ENCODE data around the gene VWA8.

The VWA8 gene

DNA sequence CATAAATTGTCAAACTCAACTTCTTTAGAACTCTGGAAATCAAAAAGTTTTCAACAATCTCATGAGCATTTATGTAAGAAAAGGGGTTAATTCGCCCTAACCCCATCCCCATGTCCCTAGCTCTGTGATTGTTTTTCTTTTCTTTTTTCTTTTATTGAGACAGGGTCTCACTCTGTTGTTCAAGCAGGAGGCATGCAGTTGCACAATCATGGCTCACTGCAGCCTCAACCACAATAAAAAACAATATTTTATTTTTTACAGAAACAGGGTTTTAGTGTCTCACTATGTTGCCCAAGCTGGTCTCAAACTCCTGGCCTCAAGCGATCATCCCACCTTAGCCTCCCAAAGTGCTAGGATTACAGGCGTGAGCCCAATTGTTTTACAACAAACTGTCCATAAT is 16.7 kb downstream of the VWA8 start:
- Histone ChIP-seq H3K9me3 (ENCODE audit: control insufficient read depth in 2 of 2, low read length in 2 of 2) (peaks cover 5 to 7% of the 10 kb centered on the region in 2 donors), H3K9ac (ENCODE audit: low read length in 2 of 2) (no peak overlapping the region), H3K4me3 (ENCODE audit: low read length in 2 of 2) (no peak overlapping the region), H3K27ac (ENCODE audit: low read length) (no peak overlapping the region), H3K36me3 (ENCODE audit: control insufficient read depth in 2 of 2, insufficient read depth in 2 of 2, low read length in 2 of 2) (peaks cover 0 to 3% of the 10 kb centered on the region in 2 donors), H3K27me3 (ENCODE audit: control insufficient read depth in 1 of 2, insufficient read depth in 2 of 2, low read length in 2 of 2) (no peaks in the 10 kb centered on the region), H3K4me1 (ENCODE audit: control insufficient read depth, insufficient read depth, low read length) (peaks cover 2% of the 10 kb centered on the region)

DNA sequence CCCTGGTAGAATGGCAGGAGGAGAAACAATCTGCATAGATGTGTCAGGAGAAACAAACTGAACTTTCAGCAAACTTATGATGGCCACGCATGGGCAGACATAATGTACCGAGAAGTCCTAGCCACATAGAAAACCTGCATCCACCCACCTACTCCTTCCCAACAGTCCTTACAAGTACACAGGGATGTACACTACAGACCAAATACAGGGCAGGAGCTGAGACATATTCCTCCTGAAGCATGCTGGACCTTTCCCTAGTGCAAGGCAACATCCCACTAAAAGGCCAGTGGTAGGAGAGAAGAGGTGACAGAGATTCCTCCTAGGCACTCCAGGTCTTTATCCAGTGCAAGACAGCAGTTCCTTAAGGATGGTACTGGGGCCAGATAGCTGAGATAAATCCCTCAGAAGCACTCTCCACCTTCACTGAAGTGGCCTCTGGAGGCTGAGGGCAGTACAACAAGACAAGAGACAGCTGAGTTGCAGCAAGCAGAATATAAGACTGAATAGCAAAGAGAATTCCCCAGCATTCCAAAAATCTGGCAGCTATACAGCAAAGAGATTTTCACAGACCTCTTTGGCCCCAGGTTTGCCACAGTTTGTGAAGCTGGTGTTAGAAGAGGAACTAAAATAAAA is 18.3 kb downstream of the VWA8 start:
- Histone ChIP-seq H3K27ac (ENCODE audit: low read length) (no peak overlapping the region), H3K4me1 (ENCODE audit: control insufficient read depth, insufficient read depth, low read length) (peaks cover 2% of the 10 kb centered on the region), H3K36me3 (ENCODE audit: control insufficient read depth in 2 of 2, insufficient read depth in 2 of 2, low read length in 2 of 2) (peaks cover 0 to 3% of the 10 kb centered on the region in 2 donors), H3K27me3 (ENCODE audit: control insufficient read depth in 1 of 2, insufficient read depth in 2 of 2, low read length in 2 of 2) (no peaks in the 10 kb centered on the region), H3K9ac (ENCODE audit: low read length in 2 of 2) (no peak overlapping the region), H3K9me3 (ENCODE audit: control insufficient read depth in 2 of 2, low read length in 2 of 2) (peaks cover 5 to 7% of the 10 kb centered on the region in 2 donors), H3K4me3 (ENCODE audit: low read length in 2 of 2) (no peak overlapping the region)

DNA sequence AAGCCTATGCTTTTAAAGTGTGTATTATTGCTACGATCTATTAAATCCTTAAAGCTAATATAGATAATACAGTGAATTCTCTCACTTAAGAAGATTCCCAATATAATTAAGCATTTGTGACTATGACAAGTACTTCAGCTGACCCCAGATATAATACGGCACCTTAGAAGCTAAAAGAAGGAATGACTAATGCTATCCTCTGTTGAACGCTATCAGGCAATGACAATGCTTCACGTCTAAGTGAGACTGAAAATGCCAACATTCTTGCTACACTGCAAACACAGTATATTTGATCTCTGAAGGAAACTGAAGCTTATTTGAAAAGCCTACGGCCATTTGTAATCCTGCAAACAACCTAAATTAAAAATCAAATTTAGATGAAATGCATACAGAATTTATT is 19.7 kb downstream of the VWA8 start:
- Histone ChIP-seq H3K9me3 (ENCODE audit: control insufficient read depth in 2 of 2, low read length in 2 of 2) (peaks cover 0 to 4% of the 10 kb centered on the region in 2 donors), H3K4me3 (ENCODE audit: low read length in 2 of 2) (no peak overlapping the region), H3K27me3 (ENCODE audit: control insufficient read depth in 1 of 2, insufficient read depth in 2 of 2, low read length in 2 of 2) (no peaks in the 10 kb centered on the region), H3K36me3 (ENCODE audit: control insufficient read depth in 2 of 2, insufficient read depth in 2 of 2, low read length in 2 of 2) (no peaks in the 10 kb centered on the region), H3K4me1 (ENCODE audit: control insufficient read depth, insufficient read depth, low read length) (peaks cover 2% of the 10 kb centered on the region), H3K9ac (ENCODE audit: low read length in 2 of 2) (no peak overlapping the region), H3K27ac (ENCODE audit: low read length) (no peak overlapping the region)

DNA sequence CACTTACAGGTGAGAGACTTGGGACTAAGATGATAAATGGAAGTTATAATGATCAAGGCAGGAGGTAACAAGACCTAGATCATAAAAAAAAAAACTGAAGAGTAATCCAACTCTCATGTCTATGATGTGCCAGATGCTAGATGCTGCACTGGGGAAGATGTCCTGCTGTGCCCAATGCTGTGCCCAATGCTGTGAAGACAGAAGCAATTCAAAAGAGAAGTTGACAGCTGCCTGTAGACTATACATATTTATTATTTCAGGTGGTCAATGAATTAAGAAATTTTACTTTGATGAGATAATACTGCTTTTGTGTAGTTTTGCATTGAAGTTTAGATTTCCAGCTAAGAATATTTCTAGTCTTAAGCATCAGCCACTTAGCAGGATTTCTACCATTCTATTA is 21.5 kb downstream of the VWA8 start:
- Histone ChIP-seq H3K4me1 (ENCODE audit: control insufficient read depth, insufficient read depth, low read length) (peaks cover 2% of the 10 kb centered on the region), H3K36me3 (ENCODE audit: control insufficient read depth in 2 of 2, insufficient read depth in 2 of 2, low read length in 2 of 2) (no peaks in the 10 kb centered on the region), H3K27me3 (ENCODE audit: control insufficient read depth in 1 of 2, insufficient read depth in 2 of 2, low read length in 2 of 2) (no peaks in the 10 kb centered on the region), H3K9me3 (ENCODE audit: control insufficient read depth in 2 of 2, low read length in 2 of 2) (no peaks in the 10 kb centered on the region), H3K27ac (ENCODE audit: low read length) (no peak overlapping the region), H3K4me3 (ENCODE audit: low read length in 2 of 2) (no peak overlapping the region), H3K9ac (ENCODE audit: low read length in 2 of 2) (no peak overlapping the region)

DNA sequence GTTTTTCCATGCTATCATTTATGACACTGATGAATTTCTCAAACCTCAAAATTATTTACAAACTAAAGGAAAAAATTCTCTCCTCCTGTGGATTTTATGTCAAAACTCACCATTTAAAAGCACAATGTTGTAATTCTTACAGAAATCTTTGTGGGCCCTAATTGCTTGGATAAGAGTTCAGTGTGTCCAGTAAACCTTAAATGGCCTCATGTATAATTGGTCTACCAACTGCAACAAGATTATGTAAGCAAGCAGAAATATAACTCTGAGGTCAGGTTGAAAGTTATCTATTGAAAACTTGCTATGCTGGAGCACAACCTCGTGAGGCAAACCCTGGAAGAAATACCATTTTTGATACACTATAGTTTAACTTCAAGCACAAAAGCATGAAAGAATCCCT is 22.0 kb downstream of the VWA8 start:
- Histone ChIP-seq H3K36me3 (ENCODE audit: control insufficient read depth in 2 of 2, insufficient read depth in 2 of 2, low read length in 2 of 2) (no peaks in the 10 kb centered on the region), H3K4me3 (ENCODE audit: low read length in 2 of 2) (no peak overlapping the region), H3K9ac (ENCODE audit: low read length in 2 of 2) (no peak overlapping the region), H3K27me3 (ENCODE audit: control insufficient read depth in 1 of 2, insufficient read depth in 2 of 2, low read length in 2 of 2) (no peaks in the 10 kb centered on the region), H3K4me1 (ENCODE audit: control insufficient read depth, insufficient read depth, low read length) (peaks cover 2% of the 10 kb centered on the region), H3K27ac (ENCODE audit: low read length) (no peak overlapping the region), H3K9me3 (ENCODE audit: control insufficient read depth in 2 of 2, low read length in 2 of 2) (no peaks in the 10 kb centered on the region)

DNA sequence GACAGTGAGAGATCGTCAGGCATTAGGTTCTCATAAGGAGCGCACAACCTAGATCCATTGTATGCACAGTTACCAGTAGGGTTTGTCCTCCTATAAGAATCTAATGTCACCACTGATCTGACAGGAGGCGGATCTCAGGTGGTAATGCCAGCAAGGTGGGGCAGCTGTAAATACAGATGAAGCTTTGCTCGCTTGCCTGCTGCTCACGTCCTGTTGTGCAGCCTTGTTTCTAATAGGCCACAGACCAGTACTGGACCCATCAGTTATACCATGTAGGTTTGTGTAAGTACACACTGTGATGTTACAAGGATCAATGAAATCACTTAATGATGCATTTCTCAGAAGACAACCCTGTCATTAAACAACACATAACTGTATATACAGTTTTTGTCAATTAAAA is 23.5 kb downstream of the VWA8 start:
- H3K9me3 ChIP-seq (ENCODE audit: control insufficient read depth in 2 of 2, low read length in 2 of 2) = no peaks in the 10 kb centered on the region
- H3K4me1 ChIP-seq (ENCODE audit: control insufficient read depth, insufficient read depth, low read length) = no peaks in the 10 kb centered on the region
- H3K4me3 ChIP-seq (ENCODE audit: low read length in 2 of 2) = no peak overlapping the region
- H3K9ac ChIP-seq (ENCODE audit: low read length in 2 of 2) = no peak overlapping the region
- no peaks in the 10 kb centered on the region for H3K36me3 ChIP-seq (ENCODE audit: control insufficient read depth in 2 of 2, insufficient read depth in 2 of 2, low read length in 2 of 2)
- H3K27me3 ChIP-seq (ENCODE audit: control insufficient read depth in 1 of 2, insufficient read depth in 2 of 2, low read length in 2 of 2) = no peaks in the 10 kb centered on the region
- no peak overlapping the region for H3K27ac ChIP-seq (ENCODE audit: low read length)

DNA sequence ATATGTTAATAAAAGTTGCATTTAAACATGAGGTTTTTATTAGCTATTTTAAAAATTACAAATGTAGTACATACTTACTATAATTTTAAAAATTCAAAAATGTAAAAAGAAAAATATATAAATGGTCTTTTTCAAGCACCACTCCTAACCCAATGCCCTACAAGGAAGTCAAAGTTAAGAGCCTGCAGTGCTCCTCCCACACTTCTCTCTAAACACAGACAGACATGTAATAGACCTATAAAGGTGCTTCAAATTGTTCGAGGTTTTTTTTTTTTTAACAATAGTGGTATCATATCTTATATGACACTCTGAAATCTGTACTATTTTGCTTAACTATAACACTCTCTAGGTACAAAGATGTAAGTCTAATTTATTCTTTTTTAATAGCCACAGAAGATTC is 25.4 kb downstream of the VWA8 start:
- H3K27ac ChIP-seq (ENCODE audit: low read length) = no peak overlapping the region
- no peaks in the 10 kb centered on the region for H3K27me3 ChIP-seq (ENCODE audit: control insufficient read depth in 1 of 2, insufficient read depth in 2 of 2, low read length in 2 of 2)
- no peaks in the 10 kb centered on the region for H3K9me3 ChIP-seq (ENCODE audit: control insufficient read depth in 2 of 2, low read length in 2 of 2)
- H3K9ac ChIP-seq (ENCODE audit: low read length in 2 of 2) = no peak overlapping the region
- no peak overlapping the region for H3K4me3 ChIP-seq (ENCODE audit: low read length in 2 of 2)
- no peaks in the 10 kb centered on the region for H3K4me1 ChIP-seq (ENCODE audit: control insufficient read depth, insufficient read depth, low read length)
- H3K36me3 ChIP-seq (ENCODE audit: control insufficient read depth in 2 of 2, insufficient read depth in 2 of 2, low read length in 2 of 2) = no peaks in the 10 kb centered on the region

DNA sequence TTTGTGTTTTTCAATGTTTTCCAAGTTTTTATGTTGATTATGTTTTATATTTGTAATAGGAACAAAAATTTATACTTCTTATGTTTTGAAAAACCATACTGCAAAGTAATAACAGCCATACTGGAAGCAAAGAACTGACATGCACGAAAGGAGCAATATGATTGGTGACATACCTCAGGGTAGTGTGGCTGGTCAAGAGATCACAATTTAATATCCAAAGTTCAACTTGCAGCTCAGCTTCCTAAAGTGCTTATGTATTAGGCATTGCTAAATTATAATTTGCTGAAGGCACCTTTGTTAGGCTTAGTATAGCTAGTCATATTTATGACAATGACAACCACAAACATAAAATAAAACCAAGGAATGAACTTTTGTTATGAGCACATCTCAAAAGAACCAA is 25.9 kb downstream of the VWA8 start:
- H3K4me1 ChIP-seq (ENCODE audit: control insufficient read depth, insufficient read depth, low read length) = no peaks in the 10 kb centered on the region
- no peaks in the 10 kb centered on the region for H3K9me3 ChIP-seq (ENCODE audit: control insufficient read depth in 2 of 2, low read length in 2 of 2)
- no peak overlapping the region for H3K4me3 ChIP-seq (ENCODE audit: low read length in 2 of 2)
- H3K27ac ChIP-seq (ENCODE audit: low read length) = no peak overlapping the region
- H3K36me3 ChIP-seq (ENCODE audit: control insufficient read depth in 2 of 2, insufficient read depth in 2 of 2, low read length in 2 of 2) = no peaks in the 10 kb centered on the region
- no peak overlapping the region for H3K9ac ChIP-seq (ENCODE audit: low read length in 2 of 2)
- H3K27me3 ChIP-seq (ENCODE audit: control insufficient read depth in 1 of 2, insufficient read depth in 2 of 2, low read length in 2 of 2) = no peaks in the 10 kb centered on the region

DNA sequence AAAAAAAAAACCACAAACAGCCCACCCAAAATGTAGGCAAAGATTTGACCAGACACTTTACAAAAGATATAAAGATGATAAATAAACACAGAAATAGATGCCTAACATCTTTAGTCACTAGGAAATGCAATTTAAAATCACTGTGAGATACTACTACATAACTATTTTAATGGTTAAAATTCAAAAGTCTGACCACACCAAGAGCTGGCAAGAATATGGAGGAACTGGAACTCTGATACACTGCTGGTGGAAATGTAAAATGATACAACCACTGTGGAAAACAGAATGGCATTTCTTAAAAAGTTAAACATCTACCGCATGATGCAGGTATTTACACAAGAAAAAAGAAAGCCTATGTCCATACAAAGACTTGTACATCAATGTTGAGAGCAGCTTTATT is 26.8 kb downstream of the VWA8 start:
- Histone ChIP-seq H3K36me3 (ENCODE audit: control insufficient read depth in 2 of 2, insufficient read depth in 2 of 2, low read length in 2 of 2) (no peaks in the 10 kb centered on the region), H3K9me3 (ENCODE audit: control insufficient read depth in 2 of 2, low read length in 2 of 2) (no peaks in the 10 kb centered on the region), H3K27ac (ENCODE audit: low read length) (no peak overlapping the region), H3K27me3 (ENCODE audit: control insufficient read depth in 1 of 2, insufficient read depth in 2 of 2, low read length in 2 of 2) (no peaks in the 10 kb centered on the region), H3K4me1 (ENCODE audit: control insufficient read depth, insufficient read depth, low read length) (no peaks in the 10 kb centered on the region), H3K9ac (ENCODE audit: low read length in 2 of 2) (no peak overlapping the region), H3K4me3 (ENCODE audit: low read length in 2 of 2) (no peak overlapping the region)

DNA sequence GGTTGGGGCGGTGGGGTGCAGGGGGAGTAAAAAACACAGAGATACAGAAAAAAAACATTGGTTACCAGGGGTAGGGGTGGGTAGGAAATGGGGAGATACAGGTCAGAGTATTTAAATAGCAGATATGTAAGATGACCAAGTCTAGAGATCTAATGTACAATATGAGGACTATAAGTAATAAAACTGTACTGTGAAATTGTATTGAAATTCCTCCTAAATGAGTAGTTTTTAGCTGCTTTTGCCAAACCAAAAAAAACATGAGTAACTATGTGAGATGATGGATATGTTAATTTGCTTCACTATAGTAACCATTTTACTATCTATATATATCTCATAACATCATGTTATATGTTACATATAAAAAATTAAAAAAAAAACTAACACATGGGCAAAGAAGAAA is 29.6 kb downstream of the VWA8 start:
- Histone ChIP-seq H3K9me3 (ENCODE audit: control insufficient read depth in 2 of 2, low read length in 2 of 2) (no peaks in the 10 kb centered on the region), H3K4me1 (ENCODE audit: control insufficient read depth, insufficient read depth, low read length) (no peaks in the 10 kb centered on the region), H3K27me3 (ENCODE audit: control insufficient read depth in 1 of 2, insufficient read depth in 2 of 2, low read length in 2 of 2) (no peaks in the 10 kb centered on the region), H3K9ac (ENCODE audit: low read length in 2 of 2) (no peak overlapping the region), H3K36me3 (ENCODE audit: control insufficient read depth in 2 of 2, insufficient read depth in 2 of 2, low read length in 2 of 2) (no peaks in the 10 kb centered on the region), H3K4me3 (ENCODE audit: low read length in 2 of 2) (no peak overlapping the region), H3K27ac (ENCODE audit: low read length) (no peak overlapping the region)

DNA sequence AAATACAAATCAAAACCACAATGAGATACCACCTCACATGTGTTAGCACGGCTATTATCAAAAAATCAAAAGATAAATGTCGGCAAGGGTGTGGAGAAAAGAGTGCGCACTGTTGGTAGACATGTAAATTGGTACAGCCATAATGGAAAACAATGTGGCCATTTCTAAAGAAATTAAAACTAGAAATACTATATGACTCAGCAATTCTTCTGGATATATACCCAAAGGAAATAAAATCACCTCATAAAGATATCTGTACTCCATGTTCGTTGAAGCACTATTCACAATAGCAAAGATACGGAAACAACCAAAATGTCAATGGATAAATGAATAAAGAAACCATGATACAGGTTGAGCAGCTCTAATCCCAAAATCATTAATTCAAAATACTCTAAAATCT is 30.8 kb downstream of the VWA8 start:
- Histone ChIP-seq H3K36me3 (ENCODE audit: control insufficient read depth in 2 of 2, insufficient read depth in 2 of 2, low read length in 2 of 2) (peaks cover 3 to 4% of the 10 kb centered on the region in 2 donors), H3K9me3 (ENCODE audit: control insufficient read depth in 2 of 2, low read length in 2 of 2) (peaks cover 0 to 7% of the 10 kb centered on the region in 2 donors), H3K4me1 (ENCODE audit: control insufficient read depth, insufficient read depth, low read length) (no peaks in the 10 kb centered on the region), H3K27ac (ENCODE audit: low read length) (no peak overlapping the region), H3K9ac (ENCODE audit: low read length in 2 of 2) (no peak overlapping the region), H3K27me3 (ENCODE audit: control insufficient read depth in 1 of 2, insufficient read depth in 2 of 2, low read length in 2 of 2) (no peaks in the 10 kb centered on the region), H3K4me3 (ENCODE audit: low read length in 2 of 2) (no peak overlapping the region)

All from stomach smooth muscle (tissue), 2 donors.